HEK293 (cell line): ENCODE measurements around the gene SPDYE3.
A peak's percentile ranks its signal among the peaks of the same experiment; 100 is the strongest.

Source experiments
- GLIS2 ChIP-seq: fragments of 450-650 bp; formaldehyde crosslinking; IDR thresholded peaks from 2 replicates; pipeline ENCODE4 v1.5.1; 2016; ENCODE audit warnings: missing biosample characterization, missing genetic modification characterization
- KLF10 ChIP-seq: fragments of 450-650 bp; IDR thresholded peaks from 2 replicates; pipeline ENCODE4 v1.5.1; 2018; ENCODE audit warnings: missing biosample characterization, mild to moderate bottlenecking, missing genetic modification characterization
- KLF16 ChIP-seq: fragments of 450-650 bp; formaldehyde crosslinking; IDR thresholded peaks from 2 replicates; pipeline ENCODE4 v1.5.1; 2017; ENCODE audit warnings: missing biosample characterization, missing genetic modification characterization
- KLF8 ChIP-seq: fragments of 450-650 bp; formaldehyde crosslinking; IDR thresholded peaks from 2 replicates; pipeline ENCODE4 v1.5.1; 2016; ENCODE audit warnings: missing biosample characterization, missing genetic modification characterization
- OSR2 ChIP-seq: fragments of 450-650 bp; formaldehyde crosslinking; IDR thresholded peaks from 2 replicates; pipeline ENCODE4 v1.5.1; 2016; ENCODE audit warnings: missing biosample characterization, missing genetic modification characterization
- PRDM1 ChIP-seq: fragments of 450-650 bp; formaldehyde crosslinking; IDR thresholded peaks from 2 replicates; pipeline ENCODE4; 2016; ENCODE audit warnings: missing biosample characterization, missing genetic modification characterization
- SP2 ChIP-seq: fragments of 450-650 bp; formaldehyde crosslinking; IDR thresholded peaks from 2 replicates; pipeline ENCODE4 v1.5.1; 2016; ENCODE audit warnings: missing biosample characterization, missing genetic modification characterization
- SP7 ChIP-seq: fragments of 450-650 bp; formaldehyde crosslinking; IDR thresholded peaks from 2 replicates; pipeline ENCODE4 v1.5.1; 2016; ENCODE audit warnings: missing biosample characterization, missing genetic modification characterization
- ZBTB17 ChIP-seq: fragments of 450-650 bp; formaldehyde crosslinking; IDR thresholded peaks from 2 replicates; pipeline ENCODE4 v1.5.1; 2016; ENCODE audit warnings: missing biosample characterization, missing genetic modification characterization
- ZFP37 ChIP-seq: fragments of 450-650 bp; formaldehyde crosslinking; IDR thresholded peaks from 2 replicates; pipeline ENCODE4 v1.5.1; 2016; ENCODE audit warnings: missing biosample characterization, missing genetic modification characterization
- ZNF324 ChIP-seq: fragments of 450-650 bp; formaldehyde crosslinking; IDR thresholded peaks from 2 replicates; pipeline ENCODE4 v1.5.1; 2016; ENCODE audit warnings: missing biosample characterization, missing genetic modification characterization
- ZNF366 ChIP-seq: fragments of 450-650 bp; formaldehyde crosslinking; conservative IDR thresholded peaks from 2 replicates; pipeline ENCODE4 v1.5.1; 2016; ENCODE audit warnings: missing biosample characterization, missing genetic modification characterization
- ZNF600 ChIP-seq: fragments of 450-650 bp; formaldehyde crosslinking; IDR thresholded peaks from 2 replicates; pipeline ENCODE4 v1.5.1; 2016; ENCODE audit warnings: missing biosample characterization, missing genetic modification characterization
- ZNF660 ChIP-seq: fragments of 450-650 bp; IDR thresholded peaks from 2 replicates; pipeline ENCODE4 v1.5.1; 2018; ENCODE audit warnings: missing biosample characterization, mild to moderate bottlenecking, missing genetic modification characterization
- ZNF785 ChIP-seq: fragments of 450-650 bp; formaldehyde crosslinking; IDR thresholded peaks from 2 replicates; pipeline ENCODE4 v1.5.1; 2016; ENCODE audit warnings: missing biosample characterization, missing genetic modification characterization
- TF ChIP-seq, protein P1 (sequence below): fragments of 450-650 bp; formaldehyde crosslinking; IDR thresholded peaks from 2 replicates; pipeline ENCODE4 v1.5.1; 2016; ENCODE audit warnings: missing biosample characterization, missing genetic modification characterization
- TF ChIP-seq, protein P2 (sequence below): fragments of 450-650 bp; formaldehyde crosslinking; IDR thresholded peaks from 2 replicates; pipeline ENCODE4 v1.5.1; 2016; ENCODE audit warnings: missing biosample characterization, missing genetic modification characterization
- TF ChIP-seq, protein P3 (sequence below): fragments of 450-650 bp; formaldehyde crosslinking; IDR thresholded peaks from 2 replicates; pipeline ENCODE4 v1.5.1; 2016; ENCODE audit warnings: missing biosample characterization, missing genetic modification characterization, borderline replicate concordance
- TF ChIP-seq, protein P4 (sequence below): fragments of 450-650 bp; formaldehyde crosslinking; IDR thresholded peaks from 2 replicates; pipeline ENCODE4 v1.5.1; 2016; ENCODE audit warnings: missing biosample characterization, missing genetic modification characterization

The SPDYE3 gene

DNA sequence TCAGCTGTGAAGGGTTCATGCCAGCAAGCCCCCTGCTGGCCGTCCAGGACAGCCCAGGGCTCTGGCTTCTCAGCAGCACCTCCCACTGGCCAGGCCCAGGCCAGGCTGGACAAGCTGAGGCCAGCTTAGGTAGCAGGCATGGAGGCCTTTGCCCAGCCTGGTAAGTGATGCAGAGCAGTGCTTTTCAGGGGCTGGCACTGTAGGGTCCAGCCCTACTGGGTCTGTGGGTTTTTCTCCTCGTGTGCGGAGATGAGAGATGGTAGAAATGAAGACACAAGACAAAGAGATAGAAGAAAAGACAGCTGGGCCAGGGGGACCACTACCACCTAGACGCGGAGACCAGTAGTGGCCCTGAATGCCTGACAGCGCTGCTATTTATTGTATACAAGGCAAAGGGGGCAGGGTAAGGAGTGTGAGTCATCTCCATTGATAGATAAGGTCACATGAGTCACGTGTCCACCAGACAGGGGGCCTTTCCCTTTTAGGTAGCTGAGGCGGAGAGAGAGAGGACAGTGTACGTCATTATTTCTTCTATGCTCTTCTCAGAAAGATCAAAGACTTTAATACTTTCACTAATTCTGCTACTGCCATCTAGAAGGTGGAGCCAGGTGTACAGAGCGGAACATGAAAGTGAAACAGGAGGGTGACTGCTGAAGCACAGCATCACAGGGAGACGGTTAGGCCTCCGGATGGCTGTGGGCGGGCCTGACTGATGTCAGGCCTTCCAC lies 37.2 kb downstream of the SPDYE3 start (continued):
- TF ChIP-seq ZNF324 (tag by site-specific recombination) (0 out of 2 replicates have a peak, but pooled peaks have one; percentile 52), GLIS2 (tag by site-specific recombination) (0 out of 2 replicates have a peak, but pooled peaks have one; percentile 48), SP7 (tag by site-specific recombination) (peak; percentile 76), ZNF600 (peak; percentile 66), PRDM1 (tag by site-specific recombination) (peak; percentile 95), KLF8 (tag by site-specific recombination) (peak; percentile 50; the same call in 1 of the 2 replicates), ZBTB17 (tag by site-specific recombination) (peak; percentile 61; the same call in 1 of the 2 replicates), ZNF660 (0 out of 2 replicates have a peak, but pooled peaks have one; percentile 16), KLF10 (tag by site-specific recombination) (0 out of 2 replicates have a peak, but pooled peaks have one; percentile 44), ZFP37 (0 out of 2 replicates have a peak, but pooled peaks have one; percentile 53), KLF16 (tag by site-specific recombination) (0 out of 2 replicates have a peak, but pooled peaks have one; percentile 38), OSR2 (tag by site-specific recombination) (peak; percentile 45; the same call in 1 of the 2 replicates), ZNF785 (tag by site-specific recombination) (0 out of 2 replicates have a peak, but pooled peaks have one; percentile 61), ZNF366 (tag by site-specific recombination) (peak; percentile 94), SP2 (tag by site-specific recombination) (peak; percentile 19; the same call in 1 of the 2 replicates)
- TF ChIP-seq, protein P1, sequence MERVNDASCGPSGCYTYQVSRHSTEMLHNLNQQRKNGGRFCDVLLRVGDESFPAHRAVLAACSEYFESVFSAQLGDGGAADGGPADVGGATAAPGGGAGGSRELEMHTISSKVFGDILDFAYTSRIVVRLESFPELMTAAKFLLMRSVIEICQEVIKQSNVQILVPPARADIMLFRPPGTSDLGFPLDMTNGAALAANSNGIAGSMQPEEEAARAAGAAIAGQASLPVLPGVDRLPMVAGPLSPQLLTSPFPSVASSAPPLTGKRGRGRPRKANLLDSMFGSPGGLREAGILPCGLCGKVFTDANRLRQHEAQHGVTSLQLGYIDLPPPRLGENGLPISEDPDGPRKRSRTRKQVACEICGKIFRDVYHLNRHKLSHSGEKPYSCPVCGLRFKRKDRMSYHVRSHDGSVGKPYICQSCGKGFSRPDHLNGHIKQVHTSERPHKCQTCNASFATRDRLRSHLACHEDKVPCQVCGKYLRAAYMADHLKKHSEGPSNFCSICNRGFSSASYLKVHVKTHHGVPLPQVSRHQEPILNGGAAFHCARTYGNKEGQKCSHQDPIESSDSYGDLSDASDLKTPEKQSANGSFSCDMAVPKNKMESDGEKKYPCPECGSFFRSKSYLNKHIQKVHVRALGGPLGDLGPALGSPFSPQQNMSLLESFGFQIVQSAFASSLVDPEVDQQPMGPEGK (tag by site-specific recombination): peak; percentile 61
- TF ChIP-seq, protein P2, sequence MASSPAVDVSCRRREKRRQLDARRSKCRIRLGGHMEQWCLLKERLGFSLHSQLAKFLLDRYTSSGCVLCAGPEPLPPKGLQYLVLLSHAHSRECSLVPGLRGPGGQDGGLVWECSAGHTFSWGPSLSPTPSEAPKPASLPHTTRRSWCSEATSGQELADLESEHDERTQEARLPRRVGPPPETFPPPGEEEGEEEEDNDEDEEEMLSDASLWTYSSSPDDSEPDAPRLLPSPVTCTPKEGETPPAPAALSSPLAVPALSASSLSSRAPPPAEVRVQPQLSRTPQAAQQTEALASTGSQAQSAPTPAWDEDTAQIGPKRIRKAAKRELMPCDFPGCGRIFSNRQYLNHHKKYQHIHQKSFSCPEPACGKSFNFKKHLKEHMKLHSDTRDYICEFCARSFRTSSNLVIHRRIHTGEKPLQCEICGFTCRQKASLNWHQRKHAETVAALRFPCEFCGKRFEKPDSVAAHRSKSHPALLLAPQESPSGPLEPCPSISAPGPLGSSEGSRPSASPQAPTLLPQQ (tag by site-specific recombination): peak; percentile 47; the same call in 1 of the 2 replicates
- TF ChIP-seq, protein P3, sequence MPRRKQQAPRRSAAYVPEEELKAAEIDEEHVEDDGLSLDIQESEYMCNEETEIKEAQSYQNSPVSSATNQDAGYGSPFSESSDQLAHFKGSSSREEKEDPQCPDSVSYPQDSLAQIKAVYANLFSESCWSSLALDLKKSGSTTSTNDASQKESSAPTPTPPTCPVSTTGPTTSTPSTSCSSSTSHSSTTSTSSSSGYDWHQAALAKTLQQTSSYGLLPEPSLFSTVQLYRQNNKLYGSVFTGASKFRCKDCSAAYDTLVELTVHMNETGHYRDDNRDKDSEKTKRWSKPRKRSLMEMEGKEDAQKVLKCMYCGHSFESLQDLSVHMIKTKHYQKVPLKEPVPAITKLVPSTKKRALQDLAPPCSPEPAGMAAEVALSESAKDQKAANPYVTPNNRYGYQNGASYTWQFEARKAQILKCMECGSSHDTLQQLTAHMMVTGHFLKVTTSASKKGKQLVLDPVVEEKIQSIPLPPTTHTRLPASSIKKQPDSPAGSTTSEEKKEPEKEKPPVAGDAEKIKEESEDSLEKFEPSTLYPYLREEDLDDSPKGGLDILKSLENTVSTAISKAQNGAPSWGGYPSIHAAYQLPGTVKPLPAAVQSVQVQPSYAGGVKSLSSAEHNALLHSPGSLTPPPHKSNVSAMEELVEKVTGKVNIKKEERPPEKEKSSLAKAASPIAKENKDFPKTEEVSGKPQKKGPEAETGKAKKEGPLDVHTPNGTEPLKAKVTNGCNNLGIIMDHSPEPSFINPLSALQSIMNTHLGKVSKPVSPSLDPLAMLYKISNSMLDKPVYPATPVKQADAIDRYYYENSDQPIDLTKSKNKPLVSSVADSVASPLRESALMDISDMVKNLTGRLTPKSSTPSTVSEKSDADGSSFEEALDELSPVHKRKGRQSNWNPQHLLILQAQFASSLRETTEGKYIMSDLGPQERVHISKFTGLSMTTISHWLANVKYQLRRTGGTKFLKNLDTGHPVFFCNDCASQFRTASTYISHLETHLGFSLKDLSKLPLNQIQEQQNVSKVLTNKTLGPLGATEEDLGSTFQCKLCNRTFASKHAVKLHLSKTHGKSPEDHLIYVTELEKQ (tag by site-specific recombination): peak; percentile 36; the same call in 1 of the 2 replicates
- TF ChIP-seq, protein P4, sequence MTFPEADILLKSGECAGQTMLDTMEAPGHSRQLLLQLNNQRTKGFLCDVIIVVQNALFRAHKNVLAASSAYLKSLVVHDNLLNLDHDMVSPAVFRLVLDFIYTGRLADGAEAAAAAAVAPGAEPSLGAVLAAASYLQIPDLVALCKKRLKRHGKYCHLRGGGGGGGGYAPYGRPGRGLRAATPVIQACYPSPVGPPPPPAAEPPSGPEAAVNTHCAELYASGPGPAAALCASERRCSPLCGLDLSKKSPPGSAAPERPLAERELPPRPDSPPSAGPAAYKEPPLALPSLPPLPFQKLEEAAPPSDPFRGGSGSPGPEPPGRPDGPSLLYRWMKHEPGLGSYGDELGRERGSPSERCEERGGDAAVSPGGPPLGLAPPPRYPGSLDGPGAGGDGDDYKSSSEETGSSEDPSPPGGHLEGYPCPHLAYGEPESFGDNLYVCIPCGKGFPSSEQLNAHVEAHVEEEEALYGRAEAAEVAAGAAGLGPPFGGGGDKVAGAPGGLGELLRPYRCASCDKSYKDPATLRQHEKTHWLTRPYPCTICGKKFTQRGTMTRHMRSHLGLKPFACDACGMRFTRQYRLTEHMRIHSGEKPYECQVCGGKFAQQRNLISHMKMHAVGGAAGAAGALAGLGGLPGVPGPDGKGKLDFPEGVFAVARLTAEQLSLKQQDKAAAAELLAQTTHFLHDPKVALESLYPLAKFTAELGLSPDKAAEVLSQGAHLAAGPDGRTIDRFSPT (tag by site-specific recombination): peak; percentile 59
